ENCODE data around the gene TUBB8.
"Not testable (repeated sequence)": the region's sequence is repeated elsewhere in the genome, so short reads cannot be mapped to it uniquely, and the experiment has no call there.

GRCh38 chr10:49926-50325 is 830 bp upstream of the TUBB8 start:
- TF ChIP-seq, protein P1, sequence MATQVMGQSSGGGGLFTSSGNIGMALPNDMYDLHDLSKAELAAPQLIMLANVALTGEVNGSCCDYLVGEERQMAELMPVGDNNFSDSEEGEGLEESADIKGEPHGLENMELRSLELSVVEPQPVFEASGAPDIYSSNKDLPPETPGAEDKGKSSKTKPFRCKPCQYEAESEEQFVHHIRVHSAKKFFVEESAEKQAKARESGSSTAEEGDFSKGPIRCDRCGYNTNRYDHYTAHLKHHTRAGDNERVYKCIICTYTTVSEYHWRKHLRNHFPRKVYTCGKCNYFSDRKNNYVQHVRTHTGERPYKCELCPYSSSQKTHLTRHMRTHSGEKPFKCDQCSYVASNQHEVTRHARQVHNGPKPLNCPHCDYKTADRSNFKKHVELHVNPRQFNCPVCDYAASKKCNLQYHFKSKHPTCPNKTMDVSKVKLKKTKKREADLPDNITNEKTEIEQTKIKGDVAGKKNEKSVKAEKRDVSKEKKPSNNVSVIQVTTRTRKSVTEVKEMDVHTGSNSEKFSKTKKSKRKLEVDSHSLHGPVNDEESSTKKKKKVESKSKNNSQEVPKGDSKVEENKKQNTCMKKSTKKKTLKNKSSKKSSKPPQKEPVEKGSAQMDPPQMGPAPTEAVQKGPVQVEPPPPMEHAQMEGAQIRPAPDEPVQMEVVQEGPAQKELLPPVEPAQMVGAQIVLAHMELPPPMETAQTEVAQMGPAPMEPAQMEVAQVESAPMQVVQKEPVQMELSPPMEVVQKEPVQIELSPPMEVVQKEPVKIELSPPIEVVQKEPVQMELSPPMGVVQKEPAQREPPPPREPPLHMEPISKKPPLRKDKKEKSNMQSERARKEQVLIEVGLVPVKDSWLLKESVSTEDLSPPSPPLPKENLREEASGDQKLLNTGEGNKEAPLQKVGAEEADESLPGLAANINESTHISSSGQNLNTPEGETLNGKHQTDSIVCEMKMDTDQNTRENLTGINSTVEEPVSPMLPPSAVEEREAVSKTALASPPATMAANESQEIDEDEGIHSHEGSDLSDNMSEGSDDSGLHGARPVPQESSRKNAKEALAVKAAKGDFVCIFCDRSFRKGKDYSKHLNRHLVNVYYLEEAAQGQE (IDR thresholded peaks at IDR 0.05): not testable (repeated sequence)
- TF ChIP-seq ZFP36 (IDR thresholded peaks at IDR 0.05; ENCODE audit: borderline replicate concordance, partially characterized antibody); CTCF (IDR thresholded peaks at IDR 0.05): not testable (repeated sequence)

Data from A549 (cell line).